Mesothelial cell of epicardium (in vitro differentiated cells): Measurements from ENCODE around the gene BNIP5. TPM values are rescaled to one million over a fixed set of nuclear protein-coding genes. Genes with fewer than 3 reads are reported as not detected.

Experiments used
- DNase-seq, 2 experiments: peaks; one replicate each; pipeline ENCODE4 v3.0.0; 2021; ENCODE audit warnings: low spot score in 2 of 2; ENCODE audit not compliant: unreplicated experiment in 2 of 2
- H3K27ac Mint-ChIP-seq: 2 replicates; pipeline ENCODE4 v1.8.0; 2021; ENCODE audit warnings: mixed read lengths
- H3K27me3 Mint-ChIP-seq: 2 replicates; pipeline ENCODE4 v1.8.0; 2021; ENCODE audit warnings: low read depth, mixed read lengths
- H3K36me3 Mint-ChIP-seq: 2 replicates; pipeline ENCODE4 v1.8.0; 2021; ENCODE audit warnings: mixed read lengths
- H3K4me1 Mint-ChIP-seq: 2 replicates; pipeline ENCODE4 v1.8.0; 2021; ENCODE audit warnings: mixed read lengths
- H3K4me3 Mint-ChIP-seq: 2 replicates; pipeline ENCODE4 v1.8.0; 2021; ENCODE audit warnings: mild to moderate bottlenecking, moderate library complexity, mixed read lengths
- H3K9me3 Mint-ChIP-seq: 2 replicates; pipeline ENCODE4 v1.8.0; 2021; ENCODE audit warnings: mixed read lengths
- CTCF ChIP-seq: fragments of 200-600 bp; sonication (generic); IDR thresholded peaks from one replicate; pipeline ENCODE4 v1.5.0; 2021; ENCODE audit warnings: antibody characterized with exemption; ENCODE audit not compliant: unreplicated experiment
- total RNA-seq: library from RNA; stranded (reverse); gene quantifications from 3 replicates; pipeline ENCODE4 v1.2.1, GENCODE V29; 2021

Gene BNIP5
- total RNA-seq = 0.09 TPM in 1 of 3 replicates, not detected in the others

GRCh38 chr6:36336779-36337241, at the start of gene BNIP5:
Gene BNIP5, minus strand, starts transcription at chr6:36336888. Its CDS starts 6,198 bp downstream, at chr6:36330690.
- Mint-ChIP-seq H3K36me3 (no peaks in the 10 kb centered on the region), H3K4me3 (no peak within 1 kb of the TSS), H3K4me1 (peaks cover 26% of the 10 kb centered on the region), H3K9me3 (no peaks in the 10 kb centered on the region), H3K27me3 (peaks cover 48% of the 10 kb centered on the region), H3K27ac (no peak within 1 kb of the TSS)
- DNase-seq = no peak
- TF ChIP-seq CTCF = no peak

GRCh38 chr6:36384095-36384494, 47.4 kb upstream of the BNIP5 start:
- H3K27me3 Mint-ChIP-seq = peaks cover 41% of the 10 kb centered on the region
- H3K36me3 Mint-ChIP-seq = no peaks in the 10 kb centered on the region
- H3K4me3 Mint-ChIP-seq = no peak overlapping the region
- no peak for TF ChIP-seq CTCF
- peaks cover 19% of the 10 kb centered on the region for H3K4me1 Mint-ChIP-seq
- DNase-seq = no peak
- no peaks in the 10 kb centered on the region for H3K9me3 Mint-ChIP-seq
- H3K27ac Mint-ChIP-seq = no peak overlapping the region

- H3K4me1 Mint-ChIP-seq = peaks cover 19% of the 10 kb centered on the region
- no peak overlapping the region for H3K27ac Mint-ChIP-seq
- H3K4me3 Mint-ChIP-seq = no peak overlapping the region
- DNase-seq = no peak
- TF ChIP-seq CTCF = no peak
- no peaks in the 10 kb centered on the region for H3K9me3 Mint-ChIP-seq
- H3K27me3 Mint-ChIP-seq = peaks cover 40% of the 10 kb centered on the region
- no peaks in the 10 kb centered on the region for H3K36me3 Mint-ChIP-seq
Measured at GRCh38 chr6:36383606-36384005, 46.9 kb upstream of the BNIP5 start.

- Mint-ChIP-seq H3K36me3 (no peaks in the 10 kb centered on the region), H3K4me3 (no peak overlapping the region), H3K27me3 (peaks cover 33% of the 10 kb centered on the region), H3K4me1 (peaks cover 19% of the 10 kb centered on the region), H3K9me3 (no peaks in the 10 kb centered on the region), H3K27ac (no peak overlapping the region)
- TF ChIP-seq CTCF = no peak
- no peak for DNase-seq
Measured at GRCh38 chr6:36382976-36383375, 46.3 kb upstream of the BNIP5 start.

GRCh38 chr6:36381502-36382389, 45.1 kb upstream of the BNIP5 start:
- Mint-ChIP-seq H3K4me1 (peaks cover 11% of the 10 kb centered on the region), H3K36me3 (no peaks in the 10 kb centered on the region), H3K27me3 (peaks cover 22% of the 10 kb centered on the region), H3K4me3 (no peak overlapping the region), H3K9me3 (no peaks in the 10 kb centered on the region), H3K27ac (no peak overlapping the region)
- no peak for DNase-seq
- TF ChIP-seq CTCF = no peak
